ENCODE results near the gene GRM4. TPM values are rescaled to one million over a fixed set of nuclear protein-coding genes. Genes with fewer than 3 reads are reported as not detected.

GRM4 gene
- total and polyA plus RNA-seq, 11 donors, result 0.20 TPM; not detected in 10

DNA sequence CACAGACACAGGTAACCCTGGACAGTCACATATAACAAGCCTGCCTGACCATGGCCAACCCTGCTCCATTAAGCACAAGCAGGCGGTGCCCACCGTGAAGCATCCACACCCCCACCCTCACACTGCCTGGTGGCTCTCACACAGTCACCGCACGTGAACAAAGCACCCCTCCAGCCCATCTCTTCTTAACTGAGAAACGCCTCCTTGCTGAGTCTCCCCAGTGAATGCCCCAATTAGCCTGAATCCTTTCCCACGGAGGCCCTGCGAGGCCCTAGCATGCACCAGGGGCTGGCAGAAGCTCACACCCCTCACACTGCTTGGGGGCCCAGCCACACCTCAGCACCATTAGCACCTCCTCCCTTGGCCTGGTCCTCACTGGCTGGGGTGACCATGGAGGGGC, 72.3 kb downstream of the GRM4 start:
- 48 to 54% (median 51%) methylated on average over 7 of the region's 7 CpGs for WGBS, 4 donors
- no peak for ATAC-seq
- Histone ChIP-seq H3K27me3 (peaks cover 0 to 25% (median 2%) of the 10 kb centered on the region in 9 donors), H3K9me3 (no peaks in the 10 kb centered on the region), H3K36me3 (no peaks in the 10 kb centered on the region), H3K27ac (no peak overlapping the region), H3K4me3 (no peak overlapping the region), H3K4me1 (no peaks in the 10 kb centered on the region)
- no peak for TF ChIP-seq POLR2A (IDR thresholded peaks at IDR 0.05)
- TF ChIP-seq, protein P1, sequence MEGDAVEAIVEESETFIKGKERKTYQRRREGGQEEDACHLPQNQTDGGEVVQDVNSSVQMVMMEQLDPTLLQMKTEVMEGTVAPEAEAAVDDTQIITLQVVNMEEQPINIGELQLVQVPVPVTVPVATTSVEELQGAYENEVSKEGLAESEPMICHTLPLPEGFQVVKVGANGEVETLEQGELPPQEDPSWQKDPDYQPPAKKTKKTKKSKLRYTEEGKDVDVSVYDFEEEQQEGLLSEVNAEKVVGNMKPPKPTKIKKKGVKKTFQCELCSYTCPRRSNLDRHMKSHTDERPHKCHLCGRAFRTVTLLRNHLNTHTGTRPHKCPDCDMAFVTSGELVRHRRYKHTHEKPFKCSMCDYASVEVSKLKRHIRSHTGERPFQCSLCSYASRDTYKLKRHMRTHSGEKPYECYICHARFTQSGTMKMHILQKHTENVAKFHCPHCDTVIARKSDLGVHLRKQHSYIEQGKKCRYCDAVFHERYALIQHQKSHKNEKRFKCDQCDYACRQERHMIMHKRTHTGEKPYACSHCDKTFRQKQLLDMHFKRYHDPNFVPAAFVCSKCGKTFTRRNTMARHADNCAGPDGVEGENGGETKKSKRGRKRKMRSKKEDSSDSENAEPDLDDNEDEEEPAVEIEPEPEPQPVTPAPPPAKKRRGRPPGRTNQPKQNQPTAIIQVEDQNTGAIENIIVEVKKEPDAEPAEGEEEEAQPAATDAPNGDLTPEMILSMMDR (IDR thresholded peaks at IDR 0.05), result no peak
- DNase-seq, result no peak
- intact Hi-C loops (cut with DNase I), result no loop called here

DNA sequence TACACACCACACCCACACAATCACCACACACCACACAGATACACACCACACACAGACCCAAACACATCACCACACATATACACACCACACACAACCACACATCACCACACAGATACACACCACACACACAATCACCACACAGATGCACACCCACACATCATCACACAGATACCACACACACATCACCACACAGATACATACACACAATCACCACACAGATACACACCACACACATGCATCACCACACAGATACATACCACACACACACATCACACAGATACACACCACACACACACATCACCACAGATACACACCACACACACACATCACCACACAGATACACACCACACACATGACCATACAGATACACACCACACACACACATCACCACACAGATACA, 73.2 kb downstream of the GRM4 start:
- no peaks in the 10 kb centered on the region for H3K9me3 ChIP-seq
- no peaks in the 10 kb centered on the region for H3K36me3 ChIP-seq
- no peak overlapping the region for H3K4me3 ChIP-seq
- DNase-seq (no peak), ATAC-seq (no peak)
- intact Hi-C loops (cut with DNase I), result no loop called here
- no peak overlapping the region for H3K27ac ChIP-seq
- peaks cover 0 to 31% (median 4%) of the 10 kb centered on the region in 9 donors for H3K27me3 ChIP-seq
- no peak for TF ChIP-seq POLR2A (IDR thresholded peaks at IDR 0.05)
- TF ChIP-seq, protein P1 (IDR thresholded peaks at IDR 0.05), result no peak
- no peaks in the 10 kb centered on the region for H3K4me1 ChIP-seq

DNA sequence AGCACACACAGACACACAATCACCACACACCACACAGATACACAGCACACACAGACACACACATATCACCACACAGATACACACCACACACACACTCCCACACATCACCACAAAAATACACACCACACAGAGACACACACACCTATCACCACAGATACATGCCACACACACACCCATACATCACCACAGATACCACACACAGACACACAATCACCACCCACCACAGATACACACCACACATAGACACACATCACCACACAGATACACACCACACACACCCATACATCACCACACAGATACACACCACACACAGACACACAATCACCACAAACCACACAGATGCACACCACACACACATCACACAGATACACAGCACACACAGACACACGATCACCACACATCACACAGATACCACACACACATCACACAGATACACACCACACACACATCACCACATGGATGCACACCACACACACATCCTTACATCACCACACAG, 74.0 kb downstream of the GRM4 start:
- 86 to 100% (median 99%) methylated on average over 1 of the region's 1 CpG for whole genome bisulfite sequencing, 4 donors
- no peak overlapping the region for H3K27ac ChIP-seq
- intact Hi-C loops (cut with DNase I), result no loop called here
- TF ChIP-seq, protein P1 (IDR thresholded peaks at IDR 0.05), result no peak
- TF ChIP-seq POLR2A (IDR thresholded peaks at IDR 0.05), result no peak
- H3K36me3 ChIP-seq, result no peaks in the 10 kb centered on the region
- H3K4me3 ChIP-seq, result no peak overlapping the region
- ATAC-seq, result no peak
- H3K27me3 ChIP-seq, result peaks cover 0 to 29% (median 4%) of the 10 kb centered on the region in 9 donors
- H3K9me3 ChIP-seq, result no peaks in the 10 kb centered on the region
- DNase-seq, result no peak
- H3K4me1 ChIP-seq, result no peaks in the 10 kb centered on the region

DNA sequence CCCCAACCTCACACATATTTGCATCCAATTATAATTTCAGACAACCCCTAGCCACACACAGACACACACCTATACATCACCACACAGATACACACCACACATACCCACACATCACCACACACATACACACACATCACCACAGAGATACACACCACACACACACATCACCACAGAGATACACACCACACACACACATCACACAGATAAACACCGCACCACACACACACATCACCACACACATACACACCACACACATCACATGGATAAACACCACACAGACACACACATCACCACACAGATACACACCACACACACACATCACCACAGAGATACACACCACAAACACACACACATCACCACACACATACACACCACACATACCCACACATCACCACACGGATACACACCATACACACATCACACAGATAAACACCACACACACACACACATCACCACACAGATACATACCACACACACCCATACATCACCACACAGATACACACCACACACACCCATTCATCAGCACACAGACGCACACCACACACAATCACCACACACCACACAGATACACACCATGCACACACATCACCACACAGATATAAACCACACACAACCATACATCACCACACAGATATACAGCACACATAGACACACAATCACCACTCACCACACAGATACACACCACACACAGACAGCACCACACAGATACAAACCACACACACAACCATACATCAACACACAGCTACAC, 74.6 kb downstream of the GRM4 start:
- 79 to 92% (median 87%) methylated on average over 3 of the region's 3 CpGs for WGBS, 4 donors
- TF ChIP-seq, protein P1 (IDR thresholded peaks at IDR 0.05), result no peak
- TF ChIP-seq POLR2A (IDR thresholded peaks at IDR 0.05), result no peak
- Histone ChIP-seq H3K36me3 (no peaks in the 10 kb centered on the region), H3K4me1 (no peaks in the 10 kb centered on the region), H3K9me3 (no peaks in the 10 kb centered on the region), H3K27me3 (peaks cover 0 to 34% (median 4%) of the 10 kb centered on the region in 9 donors), H3K4me3 (no peak overlapping the region), H3K27ac (no peak overlapping the region)
- no peak for DNase-seq
- intact Hi-C loops (cut with DNase I), result no loop called here
- peak in 1 of 4 donors; percentile 15 for ATAC-seq

Measured in heart left ventricle (tissue), 16 donors.